A673 (cell line): Measurements from ENCODE around the gene FRMD5.

Experiments
- EZH2 ChIP-seq: fragments of 200-600 bp; sonication (generic); IDR thresholded peaks from 2 replicates; pipeline ENCODE4 v1.6.1; 2017; ENCODE audit warnings: borderline replicate concordance, low read depth, mild to moderate bottlenecking, mixed read lengths, antibody characterized with exemption, low read length; ENCODE audit not compliant: poor library complexity, severe bottlenecking
- TF ChIP-seq, protein P1 (sequence below): fragments of 300-800, 200-600 bp; sonication (generic); conservative IDR thresholded peaks from 2 replicates; pipeline ENCODE4 v1.5.1; 2017; ENCODE audit warnings: low read depth, mild to moderate bottlenecking, antibody characterized with exemption, low read length, moderate library complexity, mixed read lengths

DNA sequence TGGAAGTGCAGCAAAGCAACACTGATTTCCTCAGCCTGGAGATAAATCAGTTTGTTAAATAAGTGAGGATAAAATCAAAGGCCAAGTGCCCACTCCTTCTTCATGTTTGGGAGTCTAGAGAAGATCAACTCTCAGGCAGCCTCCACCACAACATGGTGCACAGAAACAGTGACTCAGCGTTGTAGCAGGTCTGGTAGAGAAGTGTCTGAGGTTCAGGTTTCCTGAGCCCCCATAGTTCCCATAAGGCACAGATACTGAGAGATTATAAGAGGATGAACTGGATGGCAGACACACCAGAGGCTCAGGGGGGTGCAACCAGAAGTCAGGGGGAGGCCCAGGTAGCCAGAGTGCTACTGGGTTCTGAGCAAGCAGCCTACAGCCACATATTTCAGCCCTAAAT lies 166.7 kb downstream of the FRMD5 start:
- no peak for TF ChIP-seq EZH2
- TF ChIP-seq, protein P1, sequence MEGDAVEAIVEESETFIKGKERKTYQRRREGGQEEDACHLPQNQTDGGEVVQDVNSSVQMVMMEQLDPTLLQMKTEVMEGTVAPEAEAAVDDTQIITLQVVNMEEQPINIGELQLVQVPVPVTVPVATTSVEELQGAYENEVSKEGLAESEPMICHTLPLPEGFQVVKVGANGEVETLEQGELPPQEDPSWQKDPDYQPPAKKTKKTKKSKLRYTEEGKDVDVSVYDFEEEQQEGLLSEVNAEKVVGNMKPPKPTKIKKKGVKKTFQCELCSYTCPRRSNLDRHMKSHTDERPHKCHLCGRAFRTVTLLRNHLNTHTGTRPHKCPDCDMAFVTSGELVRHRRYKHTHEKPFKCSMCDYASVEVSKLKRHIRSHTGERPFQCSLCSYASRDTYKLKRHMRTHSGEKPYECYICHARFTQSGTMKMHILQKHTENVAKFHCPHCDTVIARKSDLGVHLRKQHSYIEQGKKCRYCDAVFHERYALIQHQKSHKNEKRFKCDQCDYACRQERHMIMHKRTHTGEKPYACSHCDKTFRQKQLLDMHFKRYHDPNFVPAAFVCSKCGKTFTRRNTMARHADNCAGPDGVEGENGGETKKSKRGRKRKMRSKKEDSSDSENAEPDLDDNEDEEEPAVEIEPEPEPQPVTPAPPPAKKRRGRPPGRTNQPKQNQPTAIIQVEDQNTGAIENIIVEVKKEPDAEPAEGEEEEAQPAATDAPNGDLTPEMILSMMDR: no peak
